ENCODE measurements around the gene GNL1. TPM values are rescaled to one million over a fixed set of nuclear protein-coding genes. Genes with fewer than 3 reads are reported as not detected.

The GNL1 gene
- total RNA-seq, 1 donor from 2014 or later: 49.0 TPM

DNA sequence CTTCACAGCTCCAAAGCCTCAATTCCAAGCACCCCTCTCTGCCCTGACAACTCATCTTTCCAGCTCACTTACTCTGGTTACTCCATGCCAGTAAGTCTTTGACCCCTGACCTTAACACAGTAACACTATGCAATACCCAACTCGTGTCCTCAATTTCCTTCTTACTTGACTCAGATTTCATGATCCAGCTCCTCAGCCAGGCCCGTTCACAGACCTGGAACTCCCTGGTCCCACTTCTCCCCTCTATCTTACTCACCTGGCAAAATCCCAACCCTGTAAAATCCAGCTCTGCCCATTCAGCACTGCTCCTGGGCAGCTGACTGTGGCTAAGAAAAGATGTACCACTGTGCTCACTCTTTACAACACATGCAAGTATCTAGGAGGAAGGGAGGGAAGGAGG lies 7.9 kb downstream of the GNL1 start:
- Mint-ChIP-seq H3K4me1 (ENCODE audit: low read depth, unreplicated experiment) (peaks cover 7% of the 10 kb centered on the region), H3K9me3 (ENCODE audit: unreplicated experiment) (no peaks in the 10 kb centered on the region), H3K4me3 (ENCODE audit: unreplicated experiment) (peak overlapping the region; percentile 16), H3K27ac (ENCODE audit: unreplicated experiment) (no peak overlapping the region), H3K27me3 (ENCODE audit: low read depth, unreplicated experiment) (no peaks in the 10 kb centered on the region), H3K36me3 (ENCODE audit: low read depth, unreplicated experiment) (peaks cover 37% of the 10 kb centered on the region)
- Histone ChIP-seq H3K4me2 (ENCODE audit: low read length) (no peak overlapping the region), H3K27ac (ENCODE audit: low read depth, low read length) (no peak overlapping the region), H3K9me3 (ENCODE audit: insufficient read depth, low read depth, low read length) (no peaks in the 10 kb centered on the region), H2AFZ (ENCODE audit: low read depth, low read length) (no peak overlapping the region), H3K9ac (ENCODE audit: low read length) (no peak overlapping the region), H3K4me3 (ENCODE audit: insufficient read depth, low read depth, low read length) (no peak overlapping the region), H3K4me1 (ENCODE audit: insufficient read depth, low read length) (no peaks in the 10 kb centered on the region), H3K79me2 (ENCODE audit: insufficient read depth, low read length) (peaks cover 2% of the 10 kb centered on the region), H3K36me3 (ENCODE audit: insufficient read depth, low read length) (peaks cover 19% of the 10 kb centered on the region), H4K20me1 (ENCODE audit: insufficient read depth, low read length) (peaks cover 18% of the 10 kb centered on the region), H3K27me3 (ENCODE audit: insufficient read depth, low read length) (no peaks in the 10 kb centered on the region)
- TF ChIP-seq, protein P1, sequence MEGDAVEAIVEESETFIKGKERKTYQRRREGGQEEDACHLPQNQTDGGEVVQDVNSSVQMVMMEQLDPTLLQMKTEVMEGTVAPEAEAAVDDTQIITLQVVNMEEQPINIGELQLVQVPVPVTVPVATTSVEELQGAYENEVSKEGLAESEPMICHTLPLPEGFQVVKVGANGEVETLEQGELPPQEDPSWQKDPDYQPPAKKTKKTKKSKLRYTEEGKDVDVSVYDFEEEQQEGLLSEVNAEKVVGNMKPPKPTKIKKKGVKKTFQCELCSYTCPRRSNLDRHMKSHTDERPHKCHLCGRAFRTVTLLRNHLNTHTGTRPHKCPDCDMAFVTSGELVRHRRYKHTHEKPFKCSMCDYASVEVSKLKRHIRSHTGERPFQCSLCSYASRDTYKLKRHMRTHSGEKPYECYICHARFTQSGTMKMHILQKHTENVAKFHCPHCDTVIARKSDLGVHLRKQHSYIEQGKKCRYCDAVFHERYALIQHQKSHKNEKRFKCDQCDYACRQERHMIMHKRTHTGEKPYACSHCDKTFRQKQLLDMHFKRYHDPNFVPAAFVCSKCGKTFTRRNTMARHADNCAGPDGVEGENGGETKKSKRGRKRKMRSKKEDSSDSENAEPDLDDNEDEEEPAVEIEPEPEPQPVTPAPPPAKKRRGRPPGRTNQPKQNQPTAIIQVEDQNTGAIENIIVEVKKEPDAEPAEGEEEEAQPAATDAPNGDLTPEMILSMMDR (IDR thresholded peaks at IDR 0.05; ENCODE audit: insufficient read depth, low read depth, low read length): no peak
- no peak for TF ChIP-seq EZH2 (IDR thresholded peaks at IDR 0.05; ENCODE audit: insufficient read depth, low read length)
- DNase-seq (ENCODE audit: low read depth) (no peak), FAIRE-seq (no peak)

DNA sequence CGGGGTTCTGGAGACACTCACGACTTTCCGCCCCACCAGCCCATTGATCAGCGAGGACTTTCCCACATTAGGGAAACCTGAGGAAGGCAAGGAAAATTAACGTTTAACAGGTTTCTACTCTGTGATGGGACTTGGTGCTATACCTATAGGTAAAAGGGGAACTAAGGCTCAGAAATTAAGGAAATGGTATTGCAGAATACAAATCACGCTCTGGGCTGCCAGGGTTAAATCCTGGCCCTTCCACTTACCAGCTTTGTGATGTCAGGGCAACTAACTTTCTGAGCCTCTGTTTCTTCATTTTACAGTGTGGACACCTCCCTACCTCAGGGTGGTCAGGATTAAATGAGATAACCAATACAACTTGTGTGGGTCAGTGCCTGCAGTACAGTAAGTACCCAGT lies 8.8 kb downstream of the GNL1 start:
- Mint-ChIP-seq H3K9me3 (ENCODE audit: unreplicated experiment) (no peaks in the 10 kb centered on the region), H3K27ac (ENCODE audit: unreplicated experiment) (no peak overlapping the region), H3K4me3 (ENCODE audit: unreplicated experiment) (no peak overlapping the region), H3K27me3 (ENCODE audit: low read depth, unreplicated experiment) (no peaks in the 10 kb centered on the region), H3K4me1 (ENCODE audit: low read depth, unreplicated experiment) (peaks cover 13% of the 10 kb centered on the region), H3K36me3 (ENCODE audit: low read depth, unreplicated experiment) (peaks cover 34% of the 10 kb centered on the region)
- peaks cover 16% of the 10 kb centered on the region for H4K20me1 ChIP-seq (ENCODE audit: insufficient read depth, low read length)
- H3K4me1 ChIP-seq (ENCODE audit: insufficient read depth, low read length): no peaks in the 10 kb centered on the region
- no peak for FAIRE-seq
- H3K27me3 ChIP-seq (ENCODE audit: insufficient read depth, low read length): no peaks in the 10 kb centered on the region
- H3K4me2 ChIP-seq (ENCODE audit: low read length): no peak overlapping the region
- H3K9ac ChIP-seq (ENCODE audit: low read length): no peak overlapping the region
- no peaks in the 10 kb centered on the region for H3K79me2 ChIP-seq (ENCODE audit: insufficient read depth, low read length)
- TF ChIP-seq, protein P1 (IDR thresholded peaks at IDR 0.05; ENCODE audit: insufficient read depth, low read depth, low read length): no peak
- no peak for TF ChIP-seq EZH2 (IDR thresholded peaks at IDR 0.05; ENCODE audit: insufficient read depth, low read length)
- DNase-seq (ENCODE audit: low read depth): no peak
- no peak overlapping the region for H3K4me3 ChIP-seq (ENCODE audit: insufficient read depth, low read depth, low read length)
- H3K9me3 ChIP-seq (ENCODE audit: insufficient read depth, low read depth, low read length): no peaks in the 10 kb centered on the region
- no peak overlapping the region for H2AFZ ChIP-seq (ENCODE audit: low read depth, low read length)
- H3K27ac ChIP-seq (ENCODE audit: low read depth, low read length): no peak overlapping the region
- H3K36me3 ChIP-seq (ENCODE audit: insufficient read depth, low read length): peaks cover 14% of the 10 kb centered on the region

DNA sequence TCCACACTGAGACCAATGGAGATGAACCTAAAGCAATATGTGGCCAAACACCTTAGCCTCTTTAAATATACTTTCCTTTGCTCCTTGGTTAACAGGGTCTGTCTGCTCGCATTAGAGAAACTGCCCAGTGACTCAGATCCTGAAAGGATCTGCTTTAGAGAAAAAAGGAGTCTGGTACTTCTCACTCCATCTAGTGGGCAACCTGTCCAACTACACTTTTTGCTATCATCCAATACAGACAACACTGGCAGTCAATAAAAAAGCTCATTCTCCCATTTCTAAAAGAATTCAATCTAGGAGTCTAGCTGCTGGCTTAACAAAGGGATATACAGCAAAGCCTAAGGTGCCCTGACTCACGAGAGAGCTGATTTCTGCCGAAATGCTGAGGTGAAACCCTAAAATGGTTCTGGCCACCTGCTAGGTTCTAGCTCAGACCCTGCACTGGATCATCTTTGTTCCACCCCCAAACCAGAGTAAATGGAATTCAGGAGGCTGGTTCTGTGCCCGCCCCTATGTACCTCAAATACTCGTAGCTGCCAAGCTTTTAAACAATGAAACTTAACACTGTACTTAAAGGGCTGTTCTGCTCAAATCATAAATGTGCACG lies 11.5 kb downstream of the GNL1 start:
- Histone ChIP-seq H4K20me1 (ENCODE audit: insufficient read depth, low read length) (peaks cover 11% of the 10 kb centered on the region), H3K4me1 (ENCODE audit: insufficient read depth, low read length) (peaks cover 3% of the 10 kb centered on the region), H3K4me3 (ENCODE audit: insufficient read depth, low read depth, low read length) (no peak overlapping the region), H3K9me3 (ENCODE audit: insufficient read depth, low read depth, low read length) (no peaks in the 10 kb centered on the region), H3K4me2 (ENCODE audit: low read length) (no peak overlapping the region), H3K36me3 (ENCODE audit: insufficient read depth, low read length) (peaks cover 6% of the 10 kb centered on the region), H3K79me2 (ENCODE audit: insufficient read depth, low read length) (no peaks in the 10 kb centered on the region), H3K9ac (ENCODE audit: low read length) (no peak overlapping the region), H3K27ac (ENCODE audit: low read depth, low read length) (no peak overlapping the region), H2AFZ (ENCODE audit: low read depth, low read length) (no peak overlapping the region), H3K27me3 (ENCODE audit: insufficient read depth, low read length) (no peaks in the 10 kb centered on the region)
- FAIRE-seq (peak; percentile 98), DNase-seq (ENCODE audit: low read depth) (peak; percentile 56)
- TF ChIP-seq, protein P1 (IDR thresholded peaks at IDR 0.05; ENCODE audit: insufficient read depth, low read depth, low read length): peak; percentile 85
- TF ChIP-seq EZH2 (IDR thresholded peaks at IDR 0.05; ENCODE audit: insufficient read depth, low read length): no peak
- peaks cover 13% of the 10 kb centered on the region for H3K4me1 Mint-ChIP-seq (ENCODE audit: low read depth, unreplicated experiment)
- peaks cover 18% of the 10 kb centered on the region for H3K36me3 Mint-ChIP-seq (ENCODE audit: low read depth, unreplicated experiment)
- no peak overlapping the region for H3K4me3 Mint-ChIP-seq (ENCODE audit: unreplicated experiment)
- H3K9me3 Mint-ChIP-seq (ENCODE audit: unreplicated experiment): no peaks in the 10 kb centered on the region
- H3K27ac Mint-ChIP-seq (ENCODE audit: unreplicated experiment): no peak overlapping the region
- H3K27me3 Mint-ChIP-seq (ENCODE audit: low read depth, unreplicated experiment): no peaks in the 10 kb centered on the region

Data from astrocyte (in vitro differentiated cells and primary cell).